AG04450 (cell line): ENCODE measurements around the gene ITGA11. TPM values are rescaled to one million over a fixed set of nuclear protein-coding genes. Genes with fewer than 3 reads are reported as not detected.

Source experiments
- CTCF ChIA-PET: fragments of 300-600, 350-600 bp; formaldehyde crosslinking; extraction: SDS; loops from one replicate; lab custom pipeline; 2022; ENCODE audit warnings: antibody characterized with exemption, inconsistent platforms; lab: Charles Lee
- POLR2A ChIA-PET: fragments of 350-600 bp; formaldehyde crosslinking; extraction: SDS; loops from one replicate; lab custom pipeline; 2021; ENCODE audit warnings: antibody characterized with exemption, inconsistent platforms; lab: Yijun Ruan, JAX
- DNase-seq: peaks from one replicate; pipeline ENCODE4 v3.0.0-alpha.2; 2011; ENCODE audit warnings: low read depth, low spot score
- H3K27ac ChIP-seq: one replicate; pipeline ENCODE4 v1.5.1; 2012; ENCODE audit warnings: low read depth, low read length, control low read depth
- H3K27me3 ChIP-seq: one replicate; pipeline ENCODE4 v1.6.0; 2012; ENCODE audit warnings: low read length; ENCODE audit not compliant: control insufficient read depth, insufficient read depth
- H3K4me3 ChIP-seq: 2 replicates; pipeline ENCODE4 v1.5.1; 2011; ENCODE audit warnings: mild to moderate bottlenecking, low read depth, low read length, control low read depth
- H3K9me3 ChIP-seq: 2 replicates; pipeline ENCODE4 v1.5.1; 2012; ENCODE audit warnings: low read length; ENCODE audit not compliant: control insufficient read depth, insufficient read depth
- CTCF ChIP-seq: IDR thresholded peaks from 2 replicates; pipeline ENCODE4 v1.5.1; 2011; ENCODE audit warnings: low read depth, low read length, control low read depth, inconsistent platforms
- polyA plus RNA-seq: library from polyadenylated mRNA; depleted of rRNA; stranded (reverse); fragments of >200 nt; gene quantifications from 2 replicates; pipeline ENCODE4 v1.2.3, GENCODE V29; 2011

ITGA11 gene
- polyA plus RNA-seq, 1 experiment: 24.0 TPM

GRCh38 chr15:68366314-68366713, 65.6 kb downstream of the ITGA11 start:
- Histone ChIP-seq H3K4me3 (no peak overlapping the region), H3K27me3 (no peaks in the 10 kb centered on the region), H3K27ac (no peak overlapping the region), H3K9me3 (no peaks in the 10 kb centered on the region)
- DNase-seq: no peak
- ChIA-PET CTCF (no interaction called here), POLR2A (interaction anchor here (0.6 kb wide), 1 partner anchor 52 kb away, joined by 3 read pairs; no protein-coding TSS in a partner anchor)
- TF ChIP-seq CTCF: no peak

GRCh38 chr15:68365770-68366169, 66.2 kb downstream of the ITGA11 start:
- H3K27me3 ChIP-seq: no peaks in the 10 kb centered on the region
- H3K4me3 ChIP-seq: no peak overlapping the region
- DNase-seq: no peak
- no peaks in the 10 kb centered on the region for H3K9me3 ChIP-seq
- ChIA-PET POLR2A (interaction anchor here (0.6 kb wide), 1 partner anchor 53 kb away, joined by 3 read pairs; no protein-coding TSS in a partner anchor), CTCF (interaction anchor here (1.9 kb wide), 1 partner anchor 184 kb away, joined by 4 read pairs; no protein-coding TSS in a partner anchor)
- no peak for TF ChIP-seq CTCF
- no peak overlapping the region for H3K27ac ChIP-seq

GRCh38 chr15:68365140-68365745, 66.7 kb downstream of the ITGA11 start:
- no peak overlapping the region for H3K27ac ChIP-seq
- no peak for DNase-seq
- no peak overlapping the region for H3K4me3 ChIP-seq
- POLR2A ChIA-PET: no interaction called here
- no peaks in the 10 kb centered on the region for H3K27me3 ChIP-seq
- H3K9me3 ChIP-seq: no peaks in the 10 kb centered on the region
- CTCF ChIA-PET: interaction anchor here (1.3 to 1.9 kb wide), 2 partner anchors 59 to 184 kb away, joined by 3 to 4 read pairs; no protein-coding TSS in a partner anchor
- TF ChIP-seq CTCF: no peak

- TF ChIP-seq CTCF: no peak
- ChIA-PET POLR2A (no interaction called here), CTCF (interaction anchor here (1.3 to 1.9 kb wide), 2 partner anchors 58 to 185 kb away, joined by 3 to 4 read pairs; no protein-coding TSS in a partner anchor)
- Histone ChIP-seq H3K27ac (no peak overlapping the region), H3K27me3 (no peaks in the 10 kb centered on the region), H3K9me3 (no peaks in the 10 kb centered on the region), H3K4me3 (no peak overlapping the region)
- DNase-seq: no peak
Observed at GRCh38 chr15:68364660-68365035, 67.3 kb downstream of the ITGA11 start.

- H3K4me3 ChIP-seq: no peak overlapping the region
- no peaks in the 10 kb centered on the region for H3K9me3 ChIP-seq
- no peak for DNase-seq
- ChIA-PET POLR2A (no interaction called here), CTCF (interaction anchor here (1.3 to 1.9 kb wide), 2 partner anchors 58 to 185 kb away, joined by 3 to 4 read pairs; no protein-coding TSS in a partner anchor)
- TF ChIP-seq CTCF: no peak
- H3K27me3 ChIP-seq: no peaks in the 10 kb centered on the region
- H3K27ac ChIP-seq: no peak overlapping the region
Observed at GRCh38 chr15:68364028-68364659, 67.8 kb downstream of the ITGA11 start.
